ENCODE data around the gene RHBDD1. TPM values are rescaled to one million over a fixed set of nuclear protein-coding genes. Genes with fewer than 3 reads are reported as not detected.
A peak's percentile ranks its signal among the peaks of the same experiment; 100 is the strongest.

RHBDD1 gene
- total and polyA plus RNA-seq, 4 donors: 8.5 to 45.8 (median 16.1) TPM

DNA sequence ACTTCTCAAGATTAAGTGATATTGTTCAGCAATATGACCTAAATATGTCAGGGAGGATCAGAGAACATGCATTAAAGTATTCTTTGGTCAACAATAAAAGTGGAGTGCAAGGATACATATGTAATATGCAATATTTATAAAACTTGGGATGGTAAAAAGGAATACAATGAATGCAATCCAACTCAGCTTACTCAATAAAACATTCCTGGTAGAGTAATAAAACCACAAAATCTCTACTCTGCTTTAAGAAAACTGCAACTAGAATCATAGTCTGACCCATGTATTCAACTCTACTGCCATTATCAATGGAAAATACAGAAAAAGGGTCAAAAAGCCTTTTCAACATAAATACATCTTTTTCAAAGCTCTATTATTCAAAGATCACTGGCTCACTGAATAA is 47.8 kb upstream of the RHBDD1 start:
- Histone ChIP-seq H3K4me1 (ENCODE audit: control insufficient read depth in 4 of 4, insufficient read depth in 4 of 4, low read length in 3 of 4) (peaks cover 2 to 39% (median 23%) of the 10 kb centered on the region in 4 donors), H3K9me3 (ENCODE audit: control insufficient read depth in 4 of 4, low read length in 3 of 4) (no peaks in the 10 kb centered on the region), H3K36me3 (ENCODE audit: control insufficient read depth in 4 of 4, insufficient read depth in 3 of 4, low read depth in 1 of 4, low read length in 3 of 4) (peaks cover 0 to 4% (median 0%) of the 10 kb centered on the region in 4 donors), H3K9ac (ENCODE audit: low read depth in 1 of 2, low read length in 2 of 2) (no peak overlapping the region), H3K4me3 (ENCODE audit: low read depth in 1 of 3, low read length in 3 of 3) (no peak overlapping the region), H3K27me3 (ENCODE audit: control insufficient read depth in 4 of 4, insufficient read depth in 4 of 4, low read length in 3 of 4) (no peaks in the 10 kb centered on the region), H3K27ac (ENCODE audit: low read depth in 1 of 2, low read length in 2 of 2) (no peak overlapping the region)
- no peak for DNase-seq (ENCODE audit: low spot score)
- TF ChIP-seq, protein P1, sequence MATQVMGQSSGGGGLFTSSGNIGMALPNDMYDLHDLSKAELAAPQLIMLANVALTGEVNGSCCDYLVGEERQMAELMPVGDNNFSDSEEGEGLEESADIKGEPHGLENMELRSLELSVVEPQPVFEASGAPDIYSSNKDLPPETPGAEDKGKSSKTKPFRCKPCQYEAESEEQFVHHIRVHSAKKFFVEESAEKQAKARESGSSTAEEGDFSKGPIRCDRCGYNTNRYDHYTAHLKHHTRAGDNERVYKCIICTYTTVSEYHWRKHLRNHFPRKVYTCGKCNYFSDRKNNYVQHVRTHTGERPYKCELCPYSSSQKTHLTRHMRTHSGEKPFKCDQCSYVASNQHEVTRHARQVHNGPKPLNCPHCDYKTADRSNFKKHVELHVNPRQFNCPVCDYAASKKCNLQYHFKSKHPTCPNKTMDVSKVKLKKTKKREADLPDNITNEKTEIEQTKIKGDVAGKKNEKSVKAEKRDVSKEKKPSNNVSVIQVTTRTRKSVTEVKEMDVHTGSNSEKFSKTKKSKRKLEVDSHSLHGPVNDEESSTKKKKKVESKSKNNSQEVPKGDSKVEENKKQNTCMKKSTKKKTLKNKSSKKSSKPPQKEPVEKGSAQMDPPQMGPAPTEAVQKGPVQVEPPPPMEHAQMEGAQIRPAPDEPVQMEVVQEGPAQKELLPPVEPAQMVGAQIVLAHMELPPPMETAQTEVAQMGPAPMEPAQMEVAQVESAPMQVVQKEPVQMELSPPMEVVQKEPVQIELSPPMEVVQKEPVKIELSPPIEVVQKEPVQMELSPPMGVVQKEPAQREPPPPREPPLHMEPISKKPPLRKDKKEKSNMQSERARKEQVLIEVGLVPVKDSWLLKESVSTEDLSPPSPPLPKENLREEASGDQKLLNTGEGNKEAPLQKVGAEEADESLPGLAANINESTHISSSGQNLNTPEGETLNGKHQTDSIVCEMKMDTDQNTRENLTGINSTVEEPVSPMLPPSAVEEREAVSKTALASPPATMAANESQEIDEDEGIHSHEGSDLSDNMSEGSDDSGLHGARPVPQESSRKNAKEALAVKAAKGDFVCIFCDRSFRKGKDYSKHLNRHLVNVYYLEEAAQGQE (IDR thresholded peaks at IDR 0.05): no peak
- TF ChIP-seq RXRA (IDR thresholded peaks at IDR 0.05): no peak
- TF ChIP-seq FOXA2 (IDR thresholded peaks at IDR 0.05): no peak
- TF ChIP-seq, protein P2, sequence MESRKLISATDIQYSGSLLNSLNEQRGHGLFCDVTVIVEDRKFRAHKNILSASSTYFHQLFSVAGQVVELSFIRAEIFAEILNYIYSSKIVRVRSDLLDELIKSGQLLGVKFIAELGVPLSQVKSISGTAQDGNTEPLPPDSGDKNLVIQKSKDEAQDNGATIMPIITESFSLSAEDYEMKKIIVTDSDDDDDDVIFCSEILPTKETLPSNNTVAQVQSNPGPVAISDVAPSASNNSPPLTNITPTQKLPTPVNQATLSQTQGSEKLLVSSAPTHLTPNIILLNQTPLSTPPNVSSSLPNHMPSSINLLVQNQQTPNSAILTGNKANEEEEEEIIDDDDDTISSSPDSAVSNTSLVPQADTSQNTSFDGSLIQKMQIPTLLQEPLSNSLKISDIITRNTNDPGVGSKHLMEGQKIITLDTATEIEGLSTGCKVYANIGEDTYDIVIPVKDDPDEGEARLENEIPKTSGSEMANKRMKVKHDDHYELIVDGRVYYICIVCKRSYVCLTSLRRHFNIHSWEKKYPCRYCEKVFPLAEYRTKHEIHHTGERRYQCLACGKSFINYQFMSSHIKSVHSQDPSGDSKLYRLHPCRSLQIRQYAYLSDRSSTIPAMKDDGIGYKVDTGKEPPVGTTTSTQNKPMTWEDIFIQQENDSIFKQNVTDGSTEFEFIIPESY (IDR thresholded peaks at IDR 0.05): no peak
- no peak for TF ChIP-seq HNF4A (conservative IDR thresholded peaks at IDR 0.05)
- no peak for TF ChIP-seq YY1 (IDR thresholded peaks at IDR 0.05)
- TF ChIP-seq, protein P3, sequence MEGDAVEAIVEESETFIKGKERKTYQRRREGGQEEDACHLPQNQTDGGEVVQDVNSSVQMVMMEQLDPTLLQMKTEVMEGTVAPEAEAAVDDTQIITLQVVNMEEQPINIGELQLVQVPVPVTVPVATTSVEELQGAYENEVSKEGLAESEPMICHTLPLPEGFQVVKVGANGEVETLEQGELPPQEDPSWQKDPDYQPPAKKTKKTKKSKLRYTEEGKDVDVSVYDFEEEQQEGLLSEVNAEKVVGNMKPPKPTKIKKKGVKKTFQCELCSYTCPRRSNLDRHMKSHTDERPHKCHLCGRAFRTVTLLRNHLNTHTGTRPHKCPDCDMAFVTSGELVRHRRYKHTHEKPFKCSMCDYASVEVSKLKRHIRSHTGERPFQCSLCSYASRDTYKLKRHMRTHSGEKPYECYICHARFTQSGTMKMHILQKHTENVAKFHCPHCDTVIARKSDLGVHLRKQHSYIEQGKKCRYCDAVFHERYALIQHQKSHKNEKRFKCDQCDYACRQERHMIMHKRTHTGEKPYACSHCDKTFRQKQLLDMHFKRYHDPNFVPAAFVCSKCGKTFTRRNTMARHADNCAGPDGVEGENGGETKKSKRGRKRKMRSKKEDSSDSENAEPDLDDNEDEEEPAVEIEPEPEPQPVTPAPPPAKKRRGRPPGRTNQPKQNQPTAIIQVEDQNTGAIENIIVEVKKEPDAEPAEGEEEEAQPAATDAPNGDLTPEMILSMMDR (IDR thresholded peaks at IDR 0.05; ENCODE audit: low read depth, low read length, missing input control): no peak
- no peak for TF ChIP-seq FOXA1 (IDR thresholded peaks at IDR 0.05)
- no peak for TF ChIP-seq GABPA (IDR thresholded peaks at IDR 0.05 in 1 of 2, conservative IDR thresholded peaks at IDR 0.05 in 1 of 2)
- TF ChIP-seq HNF4G (IDR thresholded peaks at IDR 0.05): no peak
- TF ChIP-seq NR2F2 (IDR thresholded peaks at IDR 0.05): no peak
- TF ChIP-seq RAD21 (IDR thresholded peaks at IDR 0.05): no peak
- TF ChIP-seq, protein P4, sequence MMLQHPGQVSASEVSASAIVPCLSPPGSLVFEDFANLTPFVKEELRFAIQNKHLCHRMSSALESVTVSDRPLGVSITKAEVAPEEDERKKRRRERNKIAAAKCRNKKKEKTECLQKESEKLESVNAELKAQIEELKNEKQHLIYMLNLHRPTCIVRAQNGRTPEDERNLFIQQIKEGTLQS (IDR thresholded peaks at IDR 0.05): no peak
- TF ChIP-seq, protein P5, sequence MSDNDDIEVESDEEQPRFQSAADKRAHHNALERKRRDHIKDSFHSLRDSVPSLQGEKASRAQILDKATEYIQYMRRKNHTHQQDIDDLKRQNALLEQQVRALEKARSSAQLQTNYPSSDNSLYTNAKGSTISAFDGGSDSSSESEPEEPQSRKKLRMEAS (IDR thresholded peaks at IDR 0.05): no peak
- no peak for TF ChIP-seq JUND (IDR thresholded peaks at IDR 0.05)

DNA sequence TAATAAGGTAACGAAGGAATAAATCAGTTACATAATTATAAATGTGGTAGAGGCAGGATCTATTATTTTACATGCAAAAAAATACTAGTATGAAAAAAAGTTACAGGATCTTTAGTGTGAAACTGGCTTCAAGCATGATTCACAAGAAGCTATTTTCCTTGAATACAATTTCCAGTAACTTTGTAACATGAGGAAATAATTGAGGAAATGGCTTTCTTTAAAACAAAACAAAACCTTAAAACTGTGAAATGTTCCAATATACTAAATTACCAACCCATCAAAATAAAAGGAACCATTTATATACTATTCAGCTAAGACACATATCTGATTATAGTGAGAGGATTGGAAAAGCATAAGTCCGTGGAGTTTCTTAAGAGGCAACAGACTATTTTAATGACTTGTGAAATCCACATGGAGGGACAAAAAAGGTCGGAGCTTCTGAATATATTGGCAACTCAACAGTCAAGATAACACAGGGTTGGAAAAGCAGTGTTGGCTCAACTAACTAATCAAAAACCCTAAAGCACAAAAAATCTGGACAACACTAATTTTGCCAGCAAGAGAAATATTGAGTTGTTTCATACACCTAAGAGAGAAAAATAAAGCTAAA is 46.9 kb upstream of the RHBDD1 start:
- peak overlapping the region; percentile 50 to 99 for H3K27ac ChIP-seq (ENCODE audit: low read depth in 1 of 2, low read length in 2 of 2)
- H3K27me3 ChIP-seq (ENCODE audit: control insufficient read depth in 4 of 4, insufficient read depth in 4 of 4, low read length in 3 of 4): no peaks in the 10 kb centered on the region
- peaks cover 0 to 4% (median 0%) of the 10 kb centered on the region in 4 donors for H3K36me3 ChIP-seq (ENCODE audit: control insufficient read depth in 4 of 4, insufficient read depth in 3 of 4, low read depth in 1 of 4, low read length in 3 of 4)
- no peak for DNase-seq (ENCODE audit: low spot score)
- no peak overlapping the region for H3K4me3 ChIP-seq (ENCODE audit: low read depth in 1 of 3, low read length in 3 of 3)
- H3K9ac ChIP-seq (ENCODE audit: low read depth in 1 of 2, low read length in 2 of 2): no peak overlapping the region
- TF ChIP-seq RAD21 (IDR thresholded peaks at IDR 0.05) (peak in 1 of 2 donors; percentile 15), RXRA (IDR thresholded peaks at IDR 0.05) (no peak)
- peaks cover 2 to 39% (median 24%) of the 10 kb centered on the region in 4 donors for H3K4me1 ChIP-seq (ENCODE audit: control insufficient read depth in 4 of 4, insufficient read depth in 4 of 4, low read length in 3 of 4)
- no peaks in the 10 kb centered on the region for H3K9me3 ChIP-seq (ENCODE audit: control insufficient read depth in 4 of 4, low read length in 3 of 4)
- 49% methylated on average over 3 of the region's 3 CpGs for WGBS

Measured in liver (tissue), 9 donors.